Measurements from ENCODE around the gene LRRN2.

Gene LRRN2

GRCh38 chr1:204626381-204626780, 59.2 kb downstream of the LRRN2 start:
- DNase-seq, result no peak

GRCh38 chr1:204624631-204625216, 60.8 kb downstream of the LRRN2 start:
- no peak for DNase-seq

GRCh38 chr1:204623894-204624361, 61.6 kb downstream of the LRRN2 start:
- DNase-seq, result no peak

DNA sequence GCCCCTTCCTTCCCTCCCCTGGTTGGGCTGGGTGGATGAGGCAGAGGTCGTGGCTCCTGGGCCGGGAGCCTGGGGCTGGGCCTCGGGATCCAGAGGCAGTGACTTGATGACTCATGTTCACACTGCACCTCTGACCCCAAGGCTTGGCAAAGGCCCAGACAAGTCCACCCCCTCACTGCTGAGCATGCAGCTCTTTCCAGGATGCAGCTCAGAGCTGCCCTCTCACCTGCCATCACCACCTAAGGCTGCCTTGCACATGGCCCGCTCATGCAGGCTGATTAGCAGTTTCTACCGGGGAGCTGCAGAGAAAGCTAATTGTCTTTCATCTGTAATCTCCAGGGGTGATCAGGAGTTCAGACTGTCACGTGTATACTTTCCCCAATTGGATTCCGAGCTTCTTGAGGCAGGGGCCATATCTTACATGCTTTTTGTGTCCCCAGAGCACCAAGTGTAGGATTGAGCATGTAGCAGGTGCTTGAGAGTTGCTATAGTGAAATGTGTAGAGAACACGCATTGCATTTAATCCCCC, 62.1 kb downstream of the LRRN2 start:
- DNase-seq, result peak; percentile 27

- DNase-seq, result no peak
Observed at GRCh38 chr1:204621996-204622395, 63.5 kb downstream of the LRRN2 start.

GRCh38 chr1:204621396-204621795, 64.1 kb downstream of the LRRN2 start:
- no peak for DNase-seq

- DNase-seq, result no peak
Observed at GRCh38 chr1:204619721-204620120, 65.8 kb downstream of the LRRN2 start.

GRCh38 chr1:204618148-204618760, 67.3 kb downstream of the LRRN2 start:
- no peak for DNase-seq

- DNase-seq, result no peak
Observed at GRCh38 chr1:204617256-204618147, 68.0 kb downstream of the LRRN2 start.

- no peak for DNase-seq
Observed at GRCh38 chr1:204616641-204617040, 68.9 kb downstream of the LRRN2 start.

DNA sequence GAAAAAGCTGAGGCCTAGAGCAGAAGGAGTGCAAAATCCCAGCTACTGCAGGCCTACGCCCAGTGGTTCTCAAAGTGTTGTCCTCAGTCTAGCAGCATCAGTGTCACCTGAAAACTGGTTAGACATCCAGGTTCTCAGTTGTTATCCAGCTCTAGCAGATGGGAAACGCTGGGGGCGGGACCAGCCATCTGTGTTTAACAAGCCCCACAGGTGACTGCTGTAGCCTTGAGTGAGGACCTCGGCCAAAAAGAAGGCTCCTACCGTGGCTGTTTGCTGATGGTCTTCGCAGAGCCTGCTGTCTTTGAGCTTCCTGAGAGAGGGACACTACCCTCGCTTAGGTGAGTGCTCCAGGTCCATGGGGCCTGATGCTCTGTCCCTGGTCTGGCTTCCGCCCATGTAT, 69.7 kb downstream of the LRRN2 start:
- DNase-seq, result no peak

DNA sequence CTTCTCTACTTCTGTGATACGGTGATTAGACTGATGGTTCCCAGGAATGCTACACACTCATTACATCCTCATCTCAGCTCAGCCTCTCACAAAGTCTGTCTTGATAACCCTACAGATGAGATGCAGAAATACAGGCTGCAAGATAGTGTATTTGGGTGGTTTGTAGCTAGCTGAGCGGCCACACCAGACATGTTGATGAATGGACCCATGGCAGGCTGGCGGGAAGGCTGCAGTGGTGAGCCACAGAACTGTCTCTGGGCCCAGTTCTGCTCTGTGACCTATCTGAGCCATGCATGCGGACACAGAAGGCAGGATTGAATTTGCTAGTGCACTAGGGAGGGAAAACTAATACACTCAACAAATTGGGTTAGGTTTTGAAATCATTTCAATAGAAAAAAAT, 71.9 kb downstream of the LRRN2 start:
- DNase-seq, result no peak

- DNase-seq, result no peak
Observed at GRCh38 chr1:204612326-204612725, 73.2 kb downstream of the LRRN2 start.

- no peak for DNase-seq
Observed at GRCh38 chr1:204611036-204611435, 74.5 kb downstream of the LRRN2 start.

DNA sequence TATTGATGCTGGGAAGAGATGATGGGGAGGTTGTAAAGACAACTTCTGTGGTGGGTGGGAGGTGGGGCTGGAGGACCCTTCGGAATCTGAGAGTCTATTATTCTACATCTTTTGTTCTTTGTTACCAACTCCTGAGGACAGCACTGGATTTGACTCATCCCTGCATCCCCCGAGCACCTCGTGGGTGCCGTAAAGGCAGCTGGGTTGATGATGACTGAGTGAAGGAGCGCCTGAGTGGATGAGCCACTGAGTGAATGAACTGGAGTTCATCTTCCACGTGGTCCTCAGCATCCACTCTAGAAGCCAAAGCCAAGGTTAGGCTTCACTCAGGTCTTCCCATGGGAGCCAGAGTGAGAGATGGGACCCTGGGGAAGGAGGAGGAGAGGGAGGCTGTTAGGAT, 77.6 kb downstream of the LRRN2 start:
- DNase-seq, result no peak

DNA sequence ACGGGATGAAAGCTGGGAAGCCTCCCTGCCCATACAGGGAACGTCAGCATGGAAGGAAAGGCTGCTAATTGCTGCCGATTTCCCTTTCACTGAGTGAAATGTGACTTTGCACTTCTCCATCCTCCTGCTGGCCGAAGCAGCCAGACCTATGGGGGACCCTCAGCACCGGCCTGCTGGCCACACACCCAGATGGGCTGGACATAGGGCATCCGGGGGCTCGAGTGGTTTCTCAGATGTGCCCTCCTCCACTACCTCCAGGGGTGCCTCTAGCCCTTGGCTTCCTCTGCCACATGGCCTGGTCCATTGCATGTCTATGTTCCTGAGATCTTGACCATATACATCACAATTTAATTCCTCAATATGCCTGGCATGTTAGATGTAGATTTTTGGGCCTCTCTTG, 79.7 kb downstream of the LRRN2 start:
- no peak for DNase-seq

DNA sequence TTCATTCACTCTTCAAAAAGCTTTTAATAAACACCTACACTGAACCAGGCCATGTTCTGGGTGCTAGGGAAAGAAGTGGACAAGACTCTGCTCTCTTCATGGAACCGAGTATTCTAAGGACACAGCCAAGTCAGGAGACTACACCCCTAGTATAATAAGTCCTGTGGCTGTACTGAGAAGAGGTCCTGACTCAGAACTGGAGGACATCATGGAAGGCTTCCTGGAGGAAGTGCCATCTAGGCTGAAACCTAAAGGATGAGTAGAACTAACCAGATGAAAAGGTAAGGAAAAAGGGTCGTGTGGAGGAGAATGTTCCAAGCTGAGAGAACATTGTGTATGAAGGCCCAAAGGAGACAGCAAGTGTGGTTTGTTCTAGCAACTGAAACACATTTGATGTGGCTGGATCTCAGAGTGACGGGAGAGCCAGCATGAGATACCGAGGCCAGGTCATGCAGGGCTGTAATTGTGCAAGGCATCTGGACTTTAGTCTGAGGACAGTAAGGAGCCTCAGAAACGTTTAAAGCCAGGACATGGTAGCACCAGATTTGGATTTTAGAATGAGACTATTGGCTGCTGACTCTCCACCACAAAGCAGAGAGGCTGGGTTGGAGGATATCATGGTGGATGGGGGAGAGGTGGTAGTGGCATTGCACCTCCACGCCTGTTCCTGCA, 82.5 kb downstream of the LRRN2 start:
- DNase-seq, result no peak

- no peak for DNase-seq
Observed at GRCh38 chr1:204602111-204602579, 83.4 kb downstream of the LRRN2 start.

DNA sequence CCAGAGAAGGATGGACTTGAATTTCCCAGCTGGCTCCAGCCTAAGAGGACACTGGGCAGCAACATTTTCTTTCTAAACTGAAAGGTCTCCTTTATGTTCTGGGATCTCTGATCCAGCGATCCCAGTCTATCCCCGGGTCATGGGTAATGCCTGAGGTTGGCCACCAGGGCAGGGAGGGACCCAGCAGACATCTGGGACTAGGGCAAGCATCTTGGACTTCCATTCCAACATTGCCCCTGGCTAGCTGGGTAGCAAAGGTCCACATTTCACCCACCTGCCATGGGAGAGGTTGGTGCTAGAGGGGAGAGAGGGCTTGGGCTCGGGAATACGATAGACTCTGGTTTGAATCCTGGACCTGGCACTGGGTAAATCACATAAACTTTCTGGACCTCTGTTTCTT, 84.6 kb downstream of the LRRN2 start:
- DNase-seq, result no peak

GRCh38 chr1:204600203-204600602, 85.3 kb downstream of the LRRN2 start:
- no peak for DNase-seq

GRCh38 chr1:204599596-204599995, 85.9 kb downstream of the LRRN2 start:
- DNase-seq, result no peak

DNA sequence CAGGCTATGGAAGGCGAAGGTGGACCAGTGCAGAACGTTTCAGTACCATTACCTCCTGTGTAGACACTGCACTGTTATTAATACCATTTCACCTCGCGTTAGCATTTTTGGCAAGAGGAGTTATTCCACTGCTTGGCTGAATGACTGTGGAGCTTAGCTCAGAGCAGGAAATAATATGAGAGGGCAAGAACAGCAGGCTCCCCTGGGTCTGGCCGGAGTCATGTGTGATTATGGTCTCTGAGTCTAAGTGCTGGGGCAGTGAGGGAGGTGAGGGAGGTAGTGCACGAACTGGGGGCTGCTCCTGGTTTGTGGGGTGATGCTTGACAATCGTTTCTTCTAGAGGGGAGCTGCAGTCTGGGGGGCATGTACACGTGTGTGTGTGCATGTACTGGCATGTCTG, 86.4 kb downstream of the LRRN2 start:
- DNase-seq, result no peak
